ENCODE measurements around the gene FDXR.

Gene FDXR

GRCh38 chr17:74833501-74834377 lies 39.1 kb downstream of the FDXR start:
- DNase-seq (ENCODE audit: low spot score): no peak

- DNase-seq (ENCODE audit: low spot score): no peak
These were observed 40.4 kb downstream of the FDXR start for GRCh38 chr17:74832421-74832820.

- no peak for DNase-seq (ENCODE audit: low spot score)
These were observed 41.2 kb downstream of the FDXR start for GRCh38 chr17:74831444-74832146.

GRCh38 chr17:74830861-74831260 lies 41.9 kb downstream of the FDXR start:
- no peak for DNase-seq (ENCODE audit: low spot score)

GRCh38 chr17:74827800-74828199 lies 45.0 kb downstream of the FDXR start:
- DNase-seq (ENCODE audit: low spot score): no peak

- DNase-seq (ENCODE audit: low spot score): no peak
These were observed 46.7 kb downstream of the FDXR start for GRCh38 chr17:74825952-74826719.

- DNase-seq (ENCODE audit: low spot score): no peak
These were observed 47.7 kb downstream of the FDXR start for GRCh38 chr17:74824961-74825627.

GRCh38 chr17:74822939-74823367 lies 49.8 kb downstream of the FDXR start:
- DNase-seq (ENCODE audit: low spot score): no peak

GRCh38 chr17:74822335-74822938 lies 50.4 kb downstream of the FDXR start:
- no peak for DNase-seq (ENCODE audit: low spot score)

GRCh38 chr17:74821655-74822334 lies 51.0 kb downstream of the FDXR start:
- no peak for DNase-seq (ENCODE audit: low spot score)

- DNase-seq (ENCODE audit: low spot score): no peak
These were observed 52.9 kb downstream of the FDXR start for GRCh38 chr17:74819801-74820436.

- no peak for DNase-seq (ENCODE audit: low spot score)
These were observed 54.4 kb downstream of the FDXR start for GRCh38 chr17:74818291-74818938.

GRCh38 chr17:74816905-74817620 lies 55.7 kb downstream of the FDXR start:
- DNase-seq (ENCODE audit: low spot score): no peak

GRCh38 chr17:74815550-74816370 lies 57.0 kb downstream of the FDXR start:
- no peak for DNase-seq (ENCODE audit: low spot score)

- DNase-seq (ENCODE audit: low spot score): no peak
These were observed 57.7 kb downstream of the FDXR start for GRCh38 chr17:74815067-74815466.

- DNase-seq (ENCODE audit: low spot score): no peak
These were observed 58.3 kb downstream of the FDXR start for GRCh38 chr17:74814453-74814852.
